Smooth muscle cell of the brain vasculature (primary cell): ENCODE measurements around the gene U2AF1.
"Not testable (repeated sequence)": the region's sequence is repeated elsewhere in the genome, so short reads cannot be mapped to it uniquely, and the experiment has no call there.

Experiments used
- DNase-seq: peaks from one replicate; pipeline ENCODE4 v3.0.0-alpha.2; 2012; ENCODE audit warnings: low read depth, low spot score

Gene U2AF1, protein sequence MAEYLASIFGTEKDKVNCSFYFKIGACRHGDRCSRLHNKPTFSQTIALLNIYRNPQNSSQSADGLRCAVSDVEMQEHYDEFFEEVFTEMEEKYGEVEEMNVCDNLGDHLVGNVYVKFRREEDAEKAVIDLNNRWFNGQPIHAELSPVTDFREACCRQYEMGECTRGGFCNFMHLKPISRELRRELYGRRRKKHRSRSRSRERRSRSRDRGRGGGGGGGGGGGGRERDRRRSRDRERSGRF

DNA sequence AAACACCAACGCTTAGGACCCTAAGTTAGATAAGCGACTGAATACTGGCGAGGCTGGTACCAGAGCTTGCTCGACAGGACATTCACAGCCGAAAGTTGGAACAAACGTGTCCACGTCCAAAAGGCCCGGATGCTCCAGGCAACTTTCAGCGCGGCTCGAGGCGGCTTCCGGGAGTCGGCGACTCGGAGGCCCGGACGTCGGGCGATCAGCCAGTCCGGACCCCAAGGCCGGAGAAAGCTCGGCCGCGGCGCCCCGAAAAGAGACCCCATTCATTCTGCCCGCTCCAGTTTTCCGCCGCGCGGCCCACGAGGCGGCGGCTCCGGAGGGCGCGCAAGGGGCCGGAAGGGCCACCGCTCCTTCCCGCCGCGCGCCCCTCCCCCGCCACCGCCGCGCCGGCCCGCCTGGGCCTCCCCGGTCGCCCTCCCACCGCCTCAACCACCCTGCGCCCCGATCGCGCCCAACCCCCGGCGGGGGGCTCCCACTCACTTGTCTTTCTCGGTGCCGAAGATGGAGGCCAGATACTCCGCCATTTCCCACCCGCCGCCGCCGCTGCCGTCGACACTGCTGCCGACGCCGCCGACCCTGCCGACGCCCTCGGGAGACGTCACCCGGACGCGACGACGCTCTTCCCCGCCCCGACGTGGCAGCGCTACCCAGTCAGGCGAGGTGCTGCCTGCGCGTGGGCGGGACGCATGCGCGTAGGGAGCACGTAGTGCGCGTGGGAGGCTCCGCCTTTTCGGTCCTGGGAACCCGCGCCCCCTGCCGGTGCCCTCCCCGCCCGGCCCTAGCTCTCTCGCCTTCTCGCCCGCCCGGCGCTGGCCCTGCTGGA, at the start of gene U2AF1:
Gene U2AF1, minus strand, starts transcription at position 606 of the 829 bp plus-strand sequence. Its CDS starts 76 bp downstream, at position 530.
- not testable (repeated sequence) for DNase-seq

- DNase-seq = not testable (repeated sequence)
Observed at GRCh38 chr21:43153601-43154000, 46.2 kb upstream of the U2AF1 start.

DNA sequence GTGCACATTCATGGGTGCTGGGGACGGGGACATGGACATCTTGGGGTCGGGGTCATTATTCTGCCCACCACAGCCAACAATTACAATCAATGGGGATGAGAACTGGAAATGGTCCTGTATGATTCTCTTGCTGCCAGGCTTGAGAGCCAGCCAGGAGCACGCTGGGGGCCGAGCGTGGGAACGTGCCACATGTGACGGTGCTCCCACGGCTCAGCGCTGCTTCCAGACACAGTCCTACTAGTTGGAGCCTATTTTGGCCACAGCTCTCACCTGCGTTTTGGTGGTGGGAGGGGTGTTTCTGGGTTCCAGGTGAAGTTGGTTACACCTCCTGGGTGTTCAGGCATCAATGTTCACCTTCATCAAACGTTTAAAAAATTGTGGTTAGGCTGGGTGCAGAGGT, 42.0 kb upstream of the U2AF1 start:
- not testable (repeated sequence) for DNase-seq

- DNase-seq = not testable (repeated sequence)
Observed at GRCh38 chr21:43147999-43148398, 40.6 kb upstream of the U2AF1 start.

DNA sequence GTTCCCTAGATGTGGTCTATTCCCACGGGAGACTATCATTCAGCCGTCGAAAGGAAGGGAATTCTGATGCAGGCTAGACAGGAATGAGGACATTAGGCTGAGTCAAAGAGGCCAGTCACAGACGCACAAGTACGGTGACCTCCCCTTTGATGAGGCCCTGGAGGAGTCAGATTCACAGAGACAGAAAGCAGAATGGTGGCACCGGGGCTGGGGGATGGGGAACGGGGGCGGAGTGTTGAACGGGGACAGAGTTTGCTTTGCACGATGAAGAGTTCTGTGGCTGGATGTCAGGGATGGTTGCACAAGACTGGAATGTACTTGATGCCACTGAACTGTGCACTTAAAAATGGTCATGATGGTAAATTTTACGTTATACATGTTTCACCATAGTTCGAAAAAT, 39.3 kb upstream of the U2AF1 start:
- not testable (repeated sequence) for DNase-seq

- DNase-seq = not testable (repeated sequence)
Observed at GRCh38 chr21:43141407-43141806, 34.0 kb upstream of the U2AF1 start.

DNA sequence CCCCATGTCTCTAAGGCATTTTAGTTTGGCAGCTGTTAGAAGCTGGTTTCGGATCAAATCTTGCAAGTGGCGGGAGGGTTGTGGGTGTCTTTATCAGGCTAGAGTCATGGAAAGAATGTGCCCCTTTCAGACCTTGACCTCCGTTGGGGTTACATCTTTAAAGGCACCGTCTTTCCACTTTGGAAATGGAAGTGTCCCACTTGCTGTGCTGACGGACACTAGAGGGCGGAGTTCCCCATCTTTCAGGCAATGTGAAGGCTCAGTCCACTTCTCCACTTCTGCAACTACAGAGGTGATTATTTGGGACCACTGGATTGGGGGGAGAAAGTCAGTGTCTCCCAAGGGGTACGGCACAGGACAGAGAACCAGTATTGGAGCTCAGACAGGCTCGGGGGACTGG, 31.6 kb upstream of the U2AF1 start:
- not testable (repeated sequence) for DNase-seq

- not testable (repeated sequence) for DNase-seq
Observed at GRCh38 chr21:43134520-43134919, 27.1 kb upstream of the U2AF1 start.

GRCh38 chr21:43130094-43130493, 22.7 kb upstream of the U2AF1 start:
- DNase-seq = not testable (repeated sequence)

GRCh38 chr21:43115956-43116355, 8.6 kb upstream of the U2AF1 start:
- DNase-seq = not testable (repeated sequence)

DNA sequence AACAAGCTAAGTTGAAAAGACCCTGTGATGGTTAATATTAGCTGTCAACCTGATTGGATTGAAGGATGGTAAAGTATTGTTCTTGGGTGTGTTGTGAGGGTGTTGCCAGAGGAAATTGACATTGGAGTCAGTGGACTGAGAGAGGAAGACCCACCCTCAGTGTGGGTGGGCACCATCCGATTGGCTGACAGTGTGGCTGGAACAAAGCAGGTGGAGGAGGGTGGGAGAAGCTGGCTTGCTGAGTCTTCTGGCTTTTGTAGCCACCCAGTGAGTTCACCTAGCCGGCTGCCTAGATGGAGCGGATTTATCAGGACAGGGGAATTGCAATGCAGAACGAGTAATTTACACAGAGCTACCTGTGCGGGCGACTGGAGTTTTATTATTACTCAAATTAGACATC, 7.1 kb upstream of the U2AF1 start:
- DNase-seq = not testable (repeated sequence)

- not testable (repeated sequence) for DNase-seq
Observed at GRCh38 chr21:43109006-43109405, 1.6 kb upstream of the U2AF1 start.

DNA sequence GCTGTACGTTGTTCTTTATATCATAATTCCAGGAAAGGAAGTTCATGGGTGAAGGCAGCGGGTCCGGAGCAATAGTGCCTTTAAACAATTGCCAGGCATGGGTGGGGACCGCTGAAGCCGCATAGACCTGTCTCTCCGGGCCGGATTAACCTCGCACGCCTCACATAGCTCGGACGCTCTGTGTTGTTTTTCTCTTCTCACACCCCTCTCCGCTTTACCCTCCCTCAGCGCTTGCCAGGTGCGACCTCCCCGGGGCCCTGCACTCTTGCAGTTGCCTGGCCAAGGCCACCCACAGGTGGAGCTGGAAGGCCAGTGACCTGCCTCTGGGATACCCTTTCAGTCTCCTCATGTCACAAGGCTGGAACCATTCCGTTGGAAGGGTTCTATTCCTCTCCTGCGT, 807 bp upstream of the U2AF1 start:
- DNase-seq = not testable (repeated sequence)

- not testable (repeated sequence) for DNase-seq
Observed at GRCh38 chr21:43107794-43108137, 396 bp upstream of the U2AF1 start.

DNA sequence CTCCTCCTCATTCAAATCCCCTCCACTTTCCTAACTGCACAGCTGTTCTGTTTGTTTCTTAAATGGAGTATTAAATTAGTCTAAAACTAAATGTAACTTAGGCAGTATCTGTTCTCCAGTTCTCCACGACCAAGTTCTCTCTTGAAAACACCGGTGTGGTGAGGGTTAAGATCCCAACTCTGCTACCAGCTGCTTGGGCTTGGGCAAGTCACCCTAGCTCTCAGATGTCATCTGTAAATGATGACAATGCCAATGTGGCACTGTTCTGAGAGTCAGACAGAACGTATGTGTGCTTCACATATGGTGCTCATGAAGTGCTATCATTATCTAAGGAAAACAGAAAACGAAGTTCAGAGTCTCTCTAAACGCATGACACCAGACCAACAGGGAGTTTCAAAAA, 2.7 kb downstream of the U2AF1 start:
- not testable (repeated sequence) for DNase-seq

DNA sequence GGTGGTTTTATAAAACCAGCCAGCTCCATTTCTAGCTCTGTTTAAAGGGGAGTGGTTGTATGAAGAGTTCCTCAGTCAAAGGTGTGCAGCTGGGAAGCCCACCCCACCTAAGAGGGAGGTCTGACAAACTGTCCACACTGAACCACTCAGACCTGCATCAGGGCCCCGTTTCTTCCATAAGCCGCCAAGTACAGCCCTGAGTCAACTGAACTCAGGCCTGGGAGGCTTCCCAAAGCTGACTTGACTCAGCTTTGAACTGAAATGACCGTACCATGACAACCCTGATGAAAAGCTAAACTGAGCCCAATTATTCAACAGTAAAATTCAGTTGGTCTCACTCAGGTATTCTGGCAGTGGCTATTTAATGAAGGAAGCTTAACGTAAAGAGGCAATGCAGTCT, 5.1 kb downstream of the U2AF1 start:
- not testable (repeated sequence) for DNase-seq

GRCh38 chr21:43101676-43102075, 5.7 kb downstream of the U2AF1 start:
- DNase-seq = not testable (repeated sequence)

GRCh38 chr21:43101000-43101399, 6.4 kb downstream of the U2AF1 start:
- not testable (repeated sequence) for DNase-seq

- not testable (repeated sequence) for DNase-seq
Observed at GRCh38 chr21:43091979-43092614, 15.3 kb downstream of the U2AF1 start.

DNA sequence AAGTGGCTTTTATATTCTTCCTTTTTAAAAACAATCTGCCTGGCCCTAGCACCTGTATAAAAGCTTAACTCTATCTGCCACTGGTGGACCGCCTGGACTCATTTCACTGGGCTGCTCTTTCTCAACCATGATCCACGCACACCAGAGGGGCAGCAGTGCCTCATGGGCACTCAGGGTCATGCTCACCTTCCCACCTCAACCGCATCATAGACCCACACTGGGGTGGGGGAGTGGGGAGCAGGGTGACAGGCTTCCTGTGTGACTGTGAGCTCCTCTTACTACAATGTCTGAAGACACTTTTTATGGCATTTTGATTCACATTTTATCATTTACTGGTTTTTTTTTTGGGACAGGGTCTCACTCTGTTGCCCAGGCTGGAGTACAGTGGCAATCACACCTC, 16.4 kb downstream of the U2AF1 start:
- not testable (repeated sequence) for DNase-seq

DNA sequence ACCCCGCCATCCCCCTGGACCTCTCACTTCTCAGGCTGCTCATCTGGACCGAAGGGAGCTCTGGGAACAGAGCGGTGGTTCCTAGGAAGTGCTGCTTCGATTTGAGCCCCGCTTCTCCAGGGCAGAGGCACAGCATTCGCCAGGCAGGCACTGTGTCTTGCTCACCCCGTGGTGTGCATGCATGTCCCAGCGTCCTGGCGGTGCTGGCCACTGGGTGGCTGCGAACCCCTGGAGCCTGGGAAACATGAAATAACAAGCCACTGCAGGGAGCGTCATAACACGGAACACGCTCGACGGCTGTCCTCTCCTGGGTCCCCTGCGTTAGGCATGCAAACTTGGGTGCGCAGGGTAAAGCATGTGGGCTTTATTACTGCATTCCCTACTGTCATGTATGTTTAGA, 17.9 kb downstream of the U2AF1 start:
- not testable (repeated sequence) for DNase-seq

DNA sequence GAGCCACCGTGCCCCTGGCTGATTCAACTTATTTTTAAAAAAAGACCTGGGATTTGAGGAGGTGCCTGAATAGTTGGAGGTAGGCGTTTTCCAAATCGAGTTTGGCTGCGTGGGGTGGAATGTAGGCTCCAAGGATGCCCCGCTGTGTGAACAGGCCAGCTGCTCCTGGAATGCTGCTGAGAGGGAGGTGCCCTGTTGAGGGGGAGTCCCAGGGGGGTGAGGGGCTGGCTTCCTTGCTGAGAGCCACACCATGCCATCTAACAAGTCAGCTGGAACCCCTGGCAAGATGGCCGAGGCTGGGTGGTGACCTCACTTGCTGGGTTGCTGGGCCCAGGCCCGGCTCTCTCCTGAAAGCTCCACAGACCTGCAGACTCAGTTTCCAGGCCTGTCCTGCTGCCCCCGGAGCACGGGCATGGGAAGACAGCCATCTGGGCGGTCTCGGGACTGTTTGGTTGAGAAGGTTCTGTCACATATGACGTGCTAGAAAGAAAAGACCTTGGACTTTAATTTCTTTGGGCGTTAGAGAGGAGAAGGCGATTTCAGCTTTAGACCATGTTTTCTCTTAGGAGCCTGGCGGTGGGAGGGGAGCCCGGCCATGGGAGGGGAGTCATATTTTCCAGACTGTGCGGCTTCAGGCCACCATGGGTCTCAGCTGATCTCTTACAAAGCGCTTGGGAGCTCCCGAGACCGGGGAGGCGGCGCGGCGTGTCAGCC, 24.6 kb downstream of the U2AF1 start:
- not testable (repeated sequence) for DNase-seq
